Inflammatory macrophage (primary cell): ENCODE results near the gene NEO1.
A peak's percentile ranks its signal among the peaks of the same experiment; 100 is the strongest.

Experiments used
- DNase-seq, 2 donors: peaks; one replicate each; pipeline ENCODE4 v3.0.0-alpha.2; 2020 to 2022
- total RNA-seq, 18 experiments: gene quantifications; one replicate each; lab custom pipeline; 2026; ENCODE audit warnings: mixed read lengths in 6 of 18, inconsistent platforms in 2 of 18; lab: John Stamatoyannopoulos, UW

Gene NEO1
- total RNA-seq, result 0.12 to 2.7 (median 0.29) reads per million in 18 experiments

DNA sequence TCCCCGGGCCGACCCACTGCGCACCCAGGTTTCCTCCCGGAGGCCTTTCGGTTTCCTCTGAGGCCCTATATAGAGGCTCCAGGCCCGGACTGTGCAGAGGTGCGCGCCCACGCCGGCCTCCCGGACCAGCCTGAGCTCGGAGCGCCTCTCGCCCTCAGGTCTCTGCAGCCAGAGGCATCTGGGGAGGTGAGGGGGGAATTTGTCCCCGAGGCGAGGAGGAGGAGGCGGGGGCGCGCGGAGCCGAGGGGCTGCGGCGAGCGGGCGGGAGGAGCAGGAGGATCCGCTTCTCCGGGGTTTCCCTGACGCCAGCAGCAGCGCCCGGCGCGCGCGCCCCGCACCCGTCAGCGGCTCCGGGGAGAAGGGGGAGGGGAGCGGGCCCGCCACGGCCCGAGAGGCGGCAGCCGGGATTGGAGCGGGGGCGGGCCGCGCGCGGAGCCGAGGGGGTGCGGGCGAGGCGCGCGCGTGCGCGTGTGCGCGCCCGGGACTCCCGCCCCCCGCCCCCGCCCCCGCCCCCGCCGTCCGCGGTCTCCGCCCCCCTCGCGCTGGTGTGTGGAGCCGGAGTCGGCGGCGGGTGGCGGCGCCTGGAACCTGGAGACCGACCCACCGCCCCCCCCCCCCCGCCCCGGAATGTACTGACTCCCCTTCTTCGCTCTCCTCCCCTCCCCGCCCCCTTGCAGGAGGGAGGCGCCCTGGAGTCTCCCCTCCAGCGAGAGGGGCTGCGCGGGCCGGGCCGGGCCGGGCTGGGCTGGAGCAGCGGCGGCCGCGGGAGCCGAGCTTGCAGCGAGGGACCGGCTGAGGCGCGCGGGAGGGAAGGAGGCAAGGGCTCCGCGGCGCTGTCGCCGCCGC is at the start of gene NEO1:
NEO1 (plus strand) TSS at position 657 of the 846 bp plus-strand sequence. CDS start 213 bp downstream, outside the sequence.
- peak in 1 of 2 donors; percentile 9 for DNase-seq

DNA sequence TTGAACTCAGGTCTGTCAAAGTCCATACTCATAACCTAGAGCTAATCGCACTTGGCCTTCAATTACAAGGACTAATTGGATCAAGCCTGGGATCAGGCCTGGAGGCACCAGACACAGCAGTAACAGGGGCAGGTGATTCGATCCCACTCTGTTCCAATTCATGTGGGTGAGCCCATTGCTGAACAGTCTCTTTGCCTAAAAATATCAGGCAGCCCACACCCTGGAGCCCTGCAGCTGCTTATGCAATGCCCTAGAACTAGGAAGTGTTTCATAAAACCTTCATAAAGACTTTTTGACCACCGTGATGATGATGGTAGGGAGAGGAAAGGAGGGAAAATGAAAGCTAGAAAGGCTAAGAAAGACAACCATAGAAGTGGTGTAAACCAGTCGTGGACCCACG is 47.8 kb upstream of the NEO1 start:
- no peak for DNase-seq

- DNase-seq, result no peak
Observed at GRCh38 chr15:73005032-73005431, 47.2 kb upstream of the NEO1 start.

DNA sequence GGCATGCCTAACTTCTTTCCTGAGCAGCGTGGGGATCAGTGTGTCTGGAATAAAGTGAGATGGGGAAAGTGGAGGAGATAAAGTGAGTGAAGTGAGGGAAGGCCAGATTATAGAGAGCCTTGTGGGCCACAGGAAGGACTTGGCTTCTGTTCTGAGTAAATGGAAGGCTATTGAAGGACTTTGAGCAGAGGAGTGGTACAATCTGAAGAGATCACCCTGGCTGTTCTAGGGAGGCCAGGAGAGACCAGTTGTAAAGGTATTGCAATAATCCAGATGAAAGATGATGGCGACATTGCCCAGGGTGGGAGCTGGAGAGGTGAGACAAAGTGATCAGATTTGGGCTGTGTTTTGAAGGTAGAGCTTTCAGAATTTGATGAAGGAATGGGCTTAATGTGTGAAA is 46.8 kb upstream of the NEO1 start:
- DNase-seq, result no peak

GRCh38 chr15:73006523-73006922 is 45.7 kb upstream of the NEO1 start:
- DNase-seq, result no peak

DNA sequence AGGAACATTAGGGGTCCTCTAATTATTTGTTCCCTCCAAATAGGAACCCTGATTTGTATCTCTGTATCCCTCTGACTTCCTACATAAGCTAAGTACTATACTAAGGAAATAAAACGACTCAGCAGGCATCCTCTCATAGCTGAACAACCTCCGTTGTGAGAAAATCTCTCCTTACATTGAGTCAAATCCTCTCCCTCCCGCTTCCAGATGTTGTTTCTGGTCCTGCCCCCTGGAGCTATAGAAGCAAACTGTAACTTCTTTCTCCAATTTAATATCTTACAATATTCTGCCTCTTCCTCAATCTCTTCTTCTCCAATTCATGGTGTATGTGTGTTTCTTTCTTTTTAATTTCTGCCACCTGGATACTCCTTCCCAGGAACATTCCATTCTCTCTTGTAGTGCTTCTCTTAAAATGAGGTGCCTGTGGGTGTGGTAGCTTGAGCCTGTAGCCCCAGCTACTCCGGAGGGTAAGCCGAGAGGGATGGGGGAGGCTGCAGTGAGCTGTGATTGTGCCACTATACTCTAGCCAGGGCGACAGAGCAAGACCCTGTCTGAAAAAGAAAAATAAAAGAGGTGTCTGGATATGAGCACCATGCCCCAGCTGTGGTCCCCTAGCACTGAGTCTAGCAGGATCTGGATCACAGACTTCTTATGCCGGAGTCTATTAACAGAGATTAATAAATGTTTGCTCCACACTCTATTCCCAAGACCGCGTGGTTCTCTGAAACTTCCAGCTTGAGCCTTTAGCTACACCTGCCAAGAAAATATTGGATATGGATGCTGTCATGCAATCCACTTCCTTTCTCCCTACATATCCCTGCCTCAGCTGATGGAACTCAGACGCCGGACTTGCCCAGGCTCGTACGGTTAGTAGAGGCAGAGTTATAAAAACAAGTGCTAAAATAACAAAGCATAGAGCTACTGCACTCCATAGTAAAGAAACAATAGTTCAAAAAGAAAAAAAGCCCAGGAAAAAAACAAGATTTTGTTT is 42.9 kb upstream of the NEO1 start:
- no peak for DNase-seq

GRCh38 chr15:73010154-73011152 is 41.8 kb upstream of the NEO1 start:
- DNase-seq, result no peak

DNA sequence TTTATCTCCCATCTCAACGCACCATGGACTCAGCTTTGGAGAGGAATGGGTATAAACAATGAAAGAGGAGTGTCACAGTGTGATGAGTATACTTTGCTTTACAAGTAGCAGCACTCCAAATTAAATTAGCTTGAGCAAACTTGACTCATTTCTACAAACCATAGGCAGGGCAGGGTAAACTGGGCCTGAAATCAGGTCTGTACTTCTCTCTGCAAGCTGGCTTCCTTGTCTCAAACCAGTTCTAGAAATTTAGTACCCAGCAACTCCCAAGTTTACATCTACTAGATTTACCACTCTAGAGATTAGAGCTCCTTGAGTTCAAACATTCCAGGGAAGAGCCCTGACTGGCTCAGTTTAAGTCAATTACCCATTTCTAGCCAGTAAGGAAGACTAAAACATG is 37.4 kb upstream of the NEO1 start:
- DNase-seq, result no peak

DNA sequence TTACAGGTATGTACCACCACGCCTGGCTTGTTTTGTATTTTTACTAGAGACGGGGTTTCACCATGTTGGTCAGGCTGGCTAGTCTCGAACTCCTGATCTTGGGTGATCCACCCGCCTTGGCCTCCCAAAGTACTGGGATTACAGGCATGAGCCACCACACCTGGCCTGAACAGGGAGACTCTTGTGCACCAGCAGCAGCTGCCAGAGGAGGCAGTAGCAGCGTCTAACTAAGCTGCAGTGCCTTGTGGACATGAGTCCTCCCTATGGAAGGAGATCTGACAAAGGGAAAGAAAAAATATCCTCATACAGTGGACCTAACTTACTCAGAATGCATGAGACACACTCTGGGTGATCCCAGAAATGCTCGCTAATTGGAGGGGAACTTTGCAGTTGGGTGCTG is 36.8 kb upstream of the NEO1 start:
- no peak for DNase-seq

DNA sequence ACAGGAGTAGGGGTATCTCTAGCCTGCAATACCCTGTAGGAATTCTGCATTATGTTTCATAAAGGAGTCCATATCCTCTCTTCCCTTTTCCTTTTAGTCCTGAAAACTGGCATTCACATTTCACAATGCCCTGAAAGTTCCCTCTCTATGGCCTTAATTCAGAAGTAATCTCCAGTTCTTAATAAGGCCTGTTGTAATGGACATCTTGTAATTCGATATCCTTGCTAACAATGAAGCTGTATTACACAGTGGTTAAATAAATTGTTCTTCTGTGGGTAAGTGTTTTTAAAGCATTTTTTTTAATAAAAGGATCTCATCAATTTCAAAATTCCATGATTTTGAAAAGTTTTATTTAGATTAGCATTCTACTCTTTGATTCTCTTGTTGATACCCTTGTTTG is 34.3 kb upstream of the NEO1 start:
- DNase-seq, result no peak

DNA sequence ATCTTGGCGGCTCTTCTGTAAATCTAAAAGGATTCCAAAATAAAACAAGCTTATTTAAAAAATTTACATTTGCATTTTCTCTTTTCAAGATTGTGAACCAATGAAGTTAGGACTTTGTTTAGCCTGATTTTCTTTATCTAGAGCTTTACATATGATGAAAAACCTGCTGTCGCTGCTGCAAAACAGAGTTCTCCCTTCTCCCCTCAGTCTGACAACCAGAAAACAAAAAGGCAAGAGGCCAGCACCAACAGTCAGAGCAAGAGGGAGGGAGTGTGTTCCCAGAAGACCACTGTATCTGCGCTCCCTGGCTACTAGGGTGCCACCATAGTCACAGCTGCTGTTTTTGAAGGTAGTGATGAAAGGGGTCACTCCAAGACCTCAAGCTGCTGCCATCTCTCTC is 33.1 kb upstream of the NEO1 start:
- DNase-seq, result no peak

DNA sequence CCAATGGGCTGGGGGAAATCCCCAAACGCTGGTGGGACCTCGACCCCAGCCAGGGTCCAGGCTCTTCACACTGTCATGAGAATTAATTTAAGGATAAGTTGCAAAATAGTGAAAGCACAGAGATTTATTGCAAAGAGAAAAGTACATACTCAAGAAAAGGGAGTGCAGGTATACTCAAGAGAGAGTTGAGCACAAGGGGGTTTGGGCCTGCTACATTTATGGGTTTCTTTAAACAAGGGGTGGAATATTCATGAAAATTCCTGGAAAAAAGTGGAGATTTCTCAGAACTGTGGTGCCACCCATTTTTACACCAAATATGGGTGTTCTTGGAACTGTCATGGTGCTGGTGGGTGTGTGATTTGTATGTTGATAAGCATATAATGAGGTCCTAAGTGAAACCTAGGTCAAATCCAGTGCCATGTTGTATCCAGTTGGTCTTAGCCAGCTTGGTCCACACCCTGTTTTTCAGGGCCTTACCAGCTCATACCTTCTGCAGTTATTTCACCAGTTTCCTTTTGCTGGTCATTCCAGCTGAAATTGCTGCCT is 32.6 kb upstream of the NEO1 start:
- DNase-seq, result no peak

GRCh38 chr15:73021139-73021621 is 31.1 kb upstream of the NEO1 start:
- no peak for DNase-seq

- DNase-seq, result no peak
Observed at GRCh38 chr15:73022161-73022560, 30.1 kb upstream of the NEO1 start.

- DNase-seq, result no peak
Observed at GRCh38 chr15:73023071-73023470, 29.2 kb upstream of the NEO1 start.

DNA sequence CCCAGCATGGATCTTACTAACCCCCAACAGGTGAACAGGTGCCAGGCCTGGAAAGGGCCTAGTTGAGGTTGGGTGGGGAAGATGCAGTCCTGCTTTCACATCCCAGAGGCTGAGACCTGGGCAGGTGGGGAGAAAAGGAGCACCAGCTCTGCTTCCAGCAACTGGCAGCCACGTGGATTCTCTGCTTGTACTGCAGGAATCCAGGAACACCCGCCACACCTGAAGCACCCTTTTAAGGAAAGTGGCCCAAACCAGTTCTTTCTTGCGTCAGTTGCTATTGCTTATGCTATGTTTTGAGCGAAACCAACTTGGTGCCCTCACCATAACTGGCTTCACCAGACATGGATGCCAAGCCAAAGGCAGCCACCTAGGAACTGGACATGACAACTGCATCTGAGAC is 28.1 kb upstream of the NEO1 start:
- no peak for DNase-seq

GRCh38 chr15:73026511-73027054 is 25.7 kb upstream of the NEO1 start:
- DNase-seq, result no peak

- no peak for DNase-seq
Observed at GRCh38 chr15:73028031-73028430, 24.2 kb upstream of the NEO1 start.

DNA sequence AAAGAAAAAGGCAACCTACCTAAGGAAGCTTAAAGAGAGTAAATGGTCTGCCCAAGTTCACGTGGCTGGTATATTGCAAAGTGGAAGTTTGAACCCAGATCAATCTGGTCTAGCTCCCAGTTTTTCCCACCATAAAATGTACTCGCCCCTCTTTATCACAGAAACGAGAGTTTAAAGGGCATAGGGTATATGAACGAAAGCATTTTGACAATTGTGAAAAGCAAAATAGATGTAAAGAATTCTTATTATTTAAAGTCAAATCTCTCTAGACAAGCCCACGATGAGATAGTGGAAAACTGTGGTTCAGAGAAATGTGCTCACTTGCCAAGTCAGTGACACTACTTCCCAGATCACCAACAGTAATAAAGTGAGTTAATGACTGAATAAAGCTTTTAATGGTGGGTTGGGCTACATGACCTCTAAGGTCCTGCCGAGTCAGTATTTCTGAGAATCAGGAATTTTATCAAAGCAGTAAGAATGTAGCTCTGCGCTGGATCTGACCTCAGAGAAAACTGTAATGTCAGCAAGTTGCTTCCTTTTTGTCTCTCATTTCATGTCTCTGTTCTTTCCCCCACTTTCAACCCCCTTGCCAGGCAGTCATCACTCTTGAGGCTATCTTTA is 23.3 kb upstream of the NEO1 start:
- no peak for DNase-seq

GRCh38 chr15:73030122-73030679 is 22.1 kb upstream of the NEO1 start:
- DNase-seq, result no peak

DNA sequence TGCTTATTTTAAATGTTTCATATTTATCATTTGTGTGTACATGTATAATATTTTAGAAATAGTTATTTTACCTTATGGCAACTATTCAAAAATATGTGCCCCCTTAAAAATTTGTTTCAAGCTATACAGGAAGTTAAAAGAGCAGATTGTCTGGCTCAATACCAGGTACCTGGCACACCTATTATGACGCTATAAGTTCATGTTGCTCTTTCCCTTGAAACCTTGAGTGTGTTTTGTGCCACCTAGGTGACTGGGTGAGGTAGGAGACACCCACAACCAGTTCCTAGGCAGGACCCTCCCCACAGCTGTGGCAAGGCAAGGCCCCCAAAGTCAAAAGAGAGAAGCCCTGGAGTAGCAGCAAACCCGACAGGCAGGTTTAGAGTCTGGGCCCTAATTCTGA is 20.6 kb upstream of the NEO1 start:
- DNase-seq, result no peak
